ENCODE measurements around the gene JUNB. TPM values are rescaled to one million over a fixed set of nuclear protein-coding genes. Genes with fewer than 3 reads are reported as not detected.
A peak's percentile ranks its signal among the peaks of the same experiment; 100 is the strongest.

The JUNB gene
- total and polyA plus RNA-seq, 7 donors: 91.6 to 1,252 (median 249) TPM

- 64 to 68% methylated on average over 10 of the region's 10 CpGs for WGBS, 2 donors
- no peaks in the 10 kb centered on the region for H3K27me3 ChIP-seq
- H3K36me3 ChIP-seq: no peaks in the 10 kb centered on the region
- no peaks in the 10 kb centered on the region for H3K9me3 ChIP-seq
- peaks cover 0 to 67% (median 62%) of the 10 kb centered on the region in 4 donors for H3K4me1 ChIP-seq
- TF ChIP-seq POLR2A (IDR thresholded peaks at IDR 0.05) (no peak), CTCF (IDR thresholded peaks at IDR 0.05) (no peak), EP300 (IDR thresholded peaks at IDR 0.05) (no peak), POLR2AphosphoS5 (IDR thresholded peaks at IDR 0.05) (no peak)
- H3K27ac ChIP-seq: peak overlapping the region; percentile 97 to 100 (median 98)
- peak overlapping the region in 1 of 4 donors; percentile 2 for H3K4me3 ChIP-seq
- intact Hi-C loops (cut with DNase I): no loop called here
- DNase-seq: no peak
Observed at GRCh38 chr19:12784394-12784870, 6.9 kb upstream of the JUNB start.

GRCh38 chr19:12784871-12785430 lies 6.3 kb upstream of the JUNB start:
- Histone ChIP-seq H3K36me3 (no peaks in the 10 kb centered on the region), H3K4me3 (peak overlapping the region in 1 of 4 donors; percentile 2), H3K27ac (peak overlapping the region; percentile 97 to 100 (median 98)), H3K27me3 (no peaks in the 10 kb centered on the region), H3K9me3 (no peaks in the 10 kb centered on the region), H3K4me1 (peaks cover 0 to 63% (median 61%) of the 10 kb centered on the region in 4 donors)
- intact Hi-C loops (cut with DNase I): no loop called here
- no peak for DNase-seq
- no peak for TF ChIP-seq POLR2A (IDR thresholded peaks at IDR 0.05)
- 39 to 41% methylated on average over 5 of the region's 5 CpGs for WGBS, 2 donors

- no peak for DNase-seq
- Histone ChIP-seq H3K9me3 (no peaks in the 10 kb centered on the region), H3K4me1 (peaks cover 0 to 64% (median 62%) of the 10 kb centered on the region in 4 donors), H3K27me3 (no peaks in the 10 kb centered on the region), H3K36me3 (no peaks in the 10 kb centered on the region), H3K4me3 (peak overlapping the region in 1 of 4 donors; percentile 2), H3K27ac (peak overlapping the region; percentile 97 to 100 (median 98))
- intact Hi-C loops (cut with DNase I): no loop called here
- no peak for TF ChIP-seq POLR2A (IDR thresholded peaks at IDR 0.05)
- TF ChIP-seq EP300 (IDR thresholded peaks at IDR 0.05): no peak
- peak in 1 of 4 donors; percentile 14 for TF ChIP-seq POLR2AphosphoS5 (IDR thresholded peaks at IDR 0.05)
- no peak for TF ChIP-seq CTCF (IDR thresholded peaks at IDR 0.05)
- WGBS, 2 donors: 41 to 56% methylated on average over 4 of the region's 4 CpGs
Observed at GRCh38 chr19:12785431-12786031, 5.8 kb upstream of the JUNB start.

- no peaks in the 10 kb centered on the region for H3K9me3 ChIP-seq
- WGBS, 2 donors: 9 to 27% methylated on average over 18 of the region's 18 CpGs
- no peak for TF ChIP-seq CTCF (IDR thresholded peaks at IDR 0.05)
- TF ChIP-seq POLR2A (IDR thresholded peaks at IDR 0.05): peak in 1 of 2 donors; percentile 36
- TF ChIP-seq POLR2AphosphoS5 (IDR thresholded peaks at IDR 0.05): peak in 2 of 4 donors; percentile 8 to 31
- no peak overlapping the region for H3K4me3 ChIP-seq
- peak; percentile 83 for DNase-seq
- intact Hi-C loops (cut with DNase I): no loop called here
- peaks cover 0 to 70% (median 67%) of the 10 kb centered on the region in 4 donors for H3K4me1 ChIP-seq
- no peaks in the 10 kb centered on the region for H3K27me3 ChIP-seq
- H3K36me3 ChIP-seq: no peaks in the 10 kb centered on the region
- H3K27ac ChIP-seq: peak overlapping the region; percentile 97 to 100 (median 98)
Observed at GRCh38 chr19:12786141-12786870, 5.0 kb upstream of the JUNB start.

GRCh38 chr19:12786952-12787351 lies 4.3 kb upstream of the JUNB start:
- 76 to 80% methylated on average over 3 of the region's 3 CpGs for WGBS, 2 donors
- intact Hi-C loops (cut with DNase I): no loop called here
- Histone ChIP-seq H3K27me3 (no peaks in the 10 kb centered on the region), H3K9me3 (no peaks in the 10 kb centered on the region), H3K27ac (peak overlapping the region; percentile 97 to 100 (median 98)), H3K4me3 (no peak overlapping the region), H3K36me3 (no peaks in the 10 kb centered on the region), H3K4me1 (peaks cover 0 to 67% (median 66%) of the 10 kb centered on the region in 4 donors)
- TF ChIP-seq POLR2A (IDR thresholded peaks at IDR 0.05) (no peak), POLR2AphosphoS5 (IDR thresholded peaks at IDR 0.05) (no peak), EP300 (IDR thresholded peaks at IDR 0.05) (no peak), CTCF (IDR thresholded peaks at IDR 0.05) (no peak)
- DNase-seq: no peak

All from sigmoid colon (tissue), 7 donors.